HepG2 (cell line): ENCODE data around the gene NYAP1. TPM values are rescaled to one million over a fixed set of nuclear protein-coding genes. Genes with fewer than 3 reads are reported as not detected.

Experiments used
- HNRNPK ChIP-seq: fragments of 200-400 bp; formaldehyde crosslinking; IDR thresholded peaks from 2 replicates; pipeline ENCODE4 v1.6.1; 2018; ENCODE audit warnings: low read length, low read depth, moderate library complexity, mild to moderate bottlenecking; ENCODE audit not compliant: poor library complexity, severe bottlenecking
- NFIC ChIP-seq: IDR thresholded peaks from 2 replicates; pipeline ENCODE4 v1.6.1; 2012; ENCODE audit warnings: mild to moderate bottlenecking, low read length, inconsistent platforms
- NR2C2 ChIP-seq: sonication (generic); formaldehyde crosslinking; IDR thresholded peaks from 2 replicates; pipeline ENCODE4 v1.4.0; 2020; ENCODE audit warnings: missing genetic modification reagents, mild to moderate bottlenecking, moderate library complexity, borderline replicate concordance
- SATB2 ChIP-seq: sonication (generic); formaldehyde crosslinking; IDR thresholded peaks from 2 replicates; pipeline ENCODE4 v1.5.0; 2020; ENCODE audit warnings: missing genetic modification reagents
- TMF1 ChIP-seq: sonication (generic); formaldehyde crosslinking; IDR thresholded peaks from 2 replicates; pipeline ENCODE4 v1.8.1; 2022; ENCODE audit warnings: low read depth, missing genetic modification reagents
- WIZ ChIP-seq: sonication (generic); formaldehyde crosslinking; IDR thresholded peaks from 2 replicates; pipeline ENCODE4 v1.5.1; 2020; ENCODE audit warnings: mild to moderate bottlenecking, missing genetic modification reagents
- ZNF24 ChIP-seq: fragments of 450-650 bp; IDR thresholded peaks from 2 replicates; pipeline ENCODE4 v1.6.1; 2017; ENCODE audit warnings: antibody characterized with exemption, mild to moderate bottlenecking
- ZNF709 ChIP-seq: sonication (generic); formaldehyde crosslinking; IDR thresholded peaks from 2 replicates; pipeline ENCODE4 v1.5.0; 2020; ENCODE audit warnings: mild to moderate bottlenecking, missing genetic modification reagents
- ZNF83 ChIP-seq: sonication (generic); formaldehyde crosslinking; IDR thresholded peaks from 2 replicates; pipeline ENCODE4 v1.4.0; 2020; ENCODE audit warnings: missing genetic modification reagents, mild to moderate bottlenecking, borderline replicate concordance
- polyA plus RNA-seq, 8 experiments: library from polyadenylated mRNA; depleted of rRNA in 3 of 8; stranded (reverse) in 7 of 8; unstranded in 1 of 8; fragments of >200 nt; fragmentation: Illumina TruSeq in 4 of 8; extraction: Trizol in 4 of 8; gene quantifications; 2 replicates each; pipeline versions ENCODE4 v1.2.1 to v1.2.3, GENCODE V29; 2011 to 2016; ENCODE audit warnings: low read depth in 4 of 8, missing spikeins in 1 of 8, mixed read lengths in 1 of 8; ENCODE audit not compliant: insufficient read depth in 1 of 8
- total RNA-seq, 5 experiments: library from RNA; depleted of rRNA; stranded (reverse); fragments of >200 nt; fragmentation: Illumina TruSeq; extraction: Trizol; gene quantifications; 2 replicates each; pipeline ENCODE4 v1.2.3, GENCODE V29; 2016; ENCODE audit warnings: low read depth in 1 of 5
- TF ChIP-seq, protein P1 (sequence below): sonication (generic); formaldehyde crosslinking; IDR thresholded peaks from 2 replicates; pipeline ENCODE4 v1.4.0; 2020; ENCODE audit warnings: missing genetic modification reagents
- TF ChIP-seq, protein P2 (sequence below): sonication (generic); formaldehyde crosslinking; IDR thresholded peaks from 2 replicates; pipeline ENCODE4 v1.8.0; 2022; ENCODE audit warnings: mild to moderate bottlenecking, missing genetic modification reagents, moderate library complexity
- TF ChIP-seq, protein P3 (sequence below): sonication (generic); formaldehyde crosslinking; IDR thresholded peaks from 2 replicates; pipeline ENCODE4 v1.5.0; 2020; ENCODE audit warnings: missing genetic modification reagents, mild to moderate bottlenecking, borderline replicate concordance
- TF ChIP-seq, protein P4 (sequence below): sonication (generic); formaldehyde crosslinking; IDR thresholded peaks from 2 replicates; pipeline ENCODE4 v1.5.0; 2020; ENCODE audit warnings: mild to moderate bottlenecking, missing genetic modification reagents
- TF ChIP-seq, protein P5 (sequence below): sonication (generic); formaldehyde crosslinking; IDR thresholded peaks from 2 replicates; pipeline ENCODE4 v1.4.0; 2020; ENCODE audit warnings: missing genetic modification reagents

The NYAP1 gene
- total and polyA plus RNA-seq, 2 of the 13 experiments (the other 11 are each of a cell fraction or from before 2014, with no cell fraction given): 0.15 to 0.46 TPM

DNA sequence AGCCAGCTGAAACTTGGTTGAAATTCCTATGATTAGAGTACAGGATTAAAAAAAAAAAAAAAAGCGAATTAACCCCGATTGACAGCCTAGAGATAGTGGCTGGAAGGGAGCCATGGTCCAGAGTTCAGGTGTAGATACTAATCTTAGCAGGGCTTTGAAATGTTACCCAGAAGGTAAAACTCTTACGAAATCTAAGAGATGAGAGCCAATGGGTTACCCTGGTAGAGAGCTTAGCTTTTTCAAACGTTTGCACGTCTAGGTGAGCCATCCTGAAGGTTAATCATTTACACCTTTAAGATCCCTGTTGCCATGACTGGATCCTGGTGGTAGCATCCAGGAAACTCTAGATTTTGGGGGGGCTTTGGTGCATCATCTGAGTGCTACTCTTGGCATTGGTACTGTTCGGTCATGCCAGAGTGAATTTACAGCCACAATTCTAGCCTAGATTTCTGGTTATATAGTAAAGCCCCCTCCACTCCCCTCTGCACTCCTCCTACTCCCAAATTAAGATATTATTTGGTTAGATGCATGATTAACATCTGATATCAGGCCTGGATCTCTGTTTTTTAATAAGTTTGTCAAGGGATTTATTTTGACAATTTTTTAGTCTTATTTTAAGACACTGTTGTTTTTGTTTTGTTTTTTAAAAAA lies 56.5 kb downstream of the NYAP1 start (continued):
- TF ChIP-seq, protein P1, sequence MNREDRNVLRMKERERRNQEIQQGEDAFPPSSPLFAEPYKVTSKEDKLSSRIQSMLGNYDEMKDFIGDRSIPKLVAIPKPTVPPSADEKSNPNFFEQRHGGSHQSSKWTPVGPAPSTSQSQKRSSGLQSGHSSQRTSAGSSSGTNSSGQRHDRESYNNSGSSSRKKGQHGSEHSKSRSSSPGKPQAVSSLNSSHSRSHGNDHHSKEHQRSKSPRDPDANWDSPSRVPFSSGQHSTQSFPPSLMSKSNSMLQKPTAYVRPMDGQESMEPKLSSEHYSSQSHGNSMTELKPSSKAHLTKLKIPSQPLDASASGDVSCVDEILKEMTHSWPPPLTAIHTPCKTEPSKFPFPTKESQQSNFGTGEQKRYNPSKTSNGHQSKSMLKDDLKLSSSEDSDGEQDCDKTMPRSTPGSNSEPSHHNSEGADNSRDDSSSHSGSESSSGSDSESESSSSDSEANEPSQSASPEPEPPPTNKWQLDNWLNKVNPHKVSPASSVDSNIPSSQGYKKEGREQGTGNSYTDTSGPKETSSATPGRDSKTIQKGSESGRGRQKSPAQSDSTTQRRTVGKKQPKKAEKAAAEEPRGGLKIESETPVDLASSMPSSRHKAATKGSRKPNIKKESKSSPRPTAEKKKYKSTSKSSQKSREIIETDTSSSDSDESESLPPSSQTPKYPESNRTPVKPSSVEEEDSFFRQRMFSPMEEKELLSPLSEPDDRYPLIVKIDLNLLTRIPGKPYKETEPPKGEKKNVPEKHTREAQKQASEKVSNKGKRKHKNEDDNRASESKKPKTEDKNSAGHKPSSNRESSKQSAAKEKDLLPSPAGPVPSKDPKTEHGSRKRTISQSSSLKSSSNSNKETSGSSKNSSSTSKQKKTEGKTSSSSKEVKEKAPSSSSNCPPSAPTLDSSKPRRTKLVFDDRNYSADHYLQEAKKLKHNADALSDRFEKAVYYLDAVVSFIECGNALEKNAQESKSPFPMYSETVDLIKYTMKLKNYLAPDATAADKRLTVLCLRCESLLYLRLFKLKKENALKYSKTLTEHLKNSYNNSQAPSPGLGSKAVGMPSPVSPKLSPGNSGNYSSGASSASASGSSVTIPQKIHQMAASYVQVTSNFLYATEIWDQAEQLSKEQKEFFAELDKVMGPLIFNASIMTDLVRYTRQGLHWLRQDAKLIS (CRISPR knock-in tag): no peak
- no peak for TF ChIP-seq NFIC
- TF ChIP-seq SATB2 (CRISPR knock-in tag): no peak
- no peak for TF ChIP-seq TMF1 (CRISPR knock-in tag)
- TF ChIP-seq, protein P2, sequence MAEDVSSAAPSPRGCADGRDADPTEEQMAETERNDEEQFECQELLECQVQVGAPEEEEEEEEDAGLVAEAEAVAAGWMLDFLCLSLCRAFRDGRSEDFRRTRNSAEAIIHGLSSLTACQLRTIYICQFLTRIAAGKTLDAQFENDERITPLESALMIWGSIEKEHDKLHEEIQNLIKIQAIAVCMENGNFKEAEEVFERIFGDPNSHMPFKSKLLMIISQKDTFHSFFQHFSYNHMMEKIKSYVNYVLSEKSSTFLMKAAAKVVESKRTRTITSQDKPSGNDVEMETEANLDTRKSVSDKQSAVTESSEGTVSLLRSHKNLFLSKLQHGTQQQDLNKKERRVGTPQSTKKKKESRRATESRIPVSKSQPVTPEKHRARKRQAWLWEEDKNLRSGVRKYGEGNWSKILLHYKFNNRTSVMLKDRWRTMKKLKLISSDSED: no peak
- TF ChIP-seq, protein P3, sequence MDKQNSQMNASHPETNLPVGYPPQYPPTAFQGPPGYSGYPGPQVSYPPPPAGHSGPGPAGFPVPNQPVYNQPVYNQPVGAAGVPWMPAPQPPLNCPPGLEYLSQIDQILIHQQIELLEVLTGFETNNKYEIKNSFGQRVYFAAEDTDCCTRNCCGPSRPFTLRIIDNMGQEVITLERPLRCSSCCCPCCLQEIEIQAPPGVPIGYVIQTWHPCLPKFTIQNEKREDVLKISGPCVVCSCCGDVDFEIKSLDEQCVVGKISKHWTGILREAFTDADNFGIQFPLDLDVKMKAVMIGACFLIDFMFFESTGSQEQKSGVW: no peak
- no peak for TF ChIP-seq HNRNPK
- TF ChIP-seq, protein P4, sequence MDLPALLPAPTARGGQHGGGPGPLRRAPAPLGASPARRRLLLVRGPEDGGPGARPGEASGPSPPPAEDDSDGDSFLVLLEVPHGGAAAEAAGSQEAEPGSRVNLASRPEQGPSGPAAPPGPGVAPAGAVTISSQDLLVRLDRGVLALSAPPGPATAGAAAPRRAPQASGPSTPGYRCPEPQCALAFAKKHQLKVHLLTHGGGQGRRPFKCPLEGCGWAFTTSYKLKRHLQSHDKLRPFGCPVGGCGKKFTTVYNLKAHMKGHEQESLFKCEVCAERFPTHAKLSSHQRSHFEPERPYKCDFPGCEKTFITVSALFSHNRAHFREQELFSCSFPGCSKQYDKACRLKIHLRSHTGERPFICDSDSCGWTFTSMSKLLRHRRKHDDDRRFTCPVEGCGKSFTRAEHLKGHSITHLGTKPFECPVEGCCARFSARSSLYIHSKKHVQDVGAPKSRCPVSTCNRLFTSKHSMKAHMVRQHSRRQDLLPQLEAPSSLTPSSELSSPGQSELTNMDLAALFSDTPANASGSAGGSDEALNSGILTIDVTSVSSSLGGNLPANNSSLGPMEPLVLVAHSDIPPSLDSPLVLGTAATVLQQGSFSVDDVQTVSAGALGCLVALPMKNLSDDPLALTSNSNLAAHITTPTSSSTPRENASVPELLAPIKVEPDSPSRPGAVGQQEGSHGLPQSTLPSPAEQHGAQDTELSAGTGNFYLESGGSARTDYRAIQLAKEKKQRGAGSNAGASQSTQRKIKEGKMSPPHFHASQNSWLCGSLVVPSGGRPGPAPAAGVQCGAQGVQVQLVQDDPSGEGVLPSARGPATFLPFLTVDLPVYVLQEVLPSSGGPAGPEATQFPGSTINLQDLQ (CRISPR knock-in tag): no peak
- TF ChIP-seq ZNF24: no peak
- TF ChIP-seq WIZ (CRISPR knock-in tag): no peak
- TF ChIP-seq NR2C2 (CRISPR knock-in tag): no peak
- TF ChIP-seq, protein P5, sequence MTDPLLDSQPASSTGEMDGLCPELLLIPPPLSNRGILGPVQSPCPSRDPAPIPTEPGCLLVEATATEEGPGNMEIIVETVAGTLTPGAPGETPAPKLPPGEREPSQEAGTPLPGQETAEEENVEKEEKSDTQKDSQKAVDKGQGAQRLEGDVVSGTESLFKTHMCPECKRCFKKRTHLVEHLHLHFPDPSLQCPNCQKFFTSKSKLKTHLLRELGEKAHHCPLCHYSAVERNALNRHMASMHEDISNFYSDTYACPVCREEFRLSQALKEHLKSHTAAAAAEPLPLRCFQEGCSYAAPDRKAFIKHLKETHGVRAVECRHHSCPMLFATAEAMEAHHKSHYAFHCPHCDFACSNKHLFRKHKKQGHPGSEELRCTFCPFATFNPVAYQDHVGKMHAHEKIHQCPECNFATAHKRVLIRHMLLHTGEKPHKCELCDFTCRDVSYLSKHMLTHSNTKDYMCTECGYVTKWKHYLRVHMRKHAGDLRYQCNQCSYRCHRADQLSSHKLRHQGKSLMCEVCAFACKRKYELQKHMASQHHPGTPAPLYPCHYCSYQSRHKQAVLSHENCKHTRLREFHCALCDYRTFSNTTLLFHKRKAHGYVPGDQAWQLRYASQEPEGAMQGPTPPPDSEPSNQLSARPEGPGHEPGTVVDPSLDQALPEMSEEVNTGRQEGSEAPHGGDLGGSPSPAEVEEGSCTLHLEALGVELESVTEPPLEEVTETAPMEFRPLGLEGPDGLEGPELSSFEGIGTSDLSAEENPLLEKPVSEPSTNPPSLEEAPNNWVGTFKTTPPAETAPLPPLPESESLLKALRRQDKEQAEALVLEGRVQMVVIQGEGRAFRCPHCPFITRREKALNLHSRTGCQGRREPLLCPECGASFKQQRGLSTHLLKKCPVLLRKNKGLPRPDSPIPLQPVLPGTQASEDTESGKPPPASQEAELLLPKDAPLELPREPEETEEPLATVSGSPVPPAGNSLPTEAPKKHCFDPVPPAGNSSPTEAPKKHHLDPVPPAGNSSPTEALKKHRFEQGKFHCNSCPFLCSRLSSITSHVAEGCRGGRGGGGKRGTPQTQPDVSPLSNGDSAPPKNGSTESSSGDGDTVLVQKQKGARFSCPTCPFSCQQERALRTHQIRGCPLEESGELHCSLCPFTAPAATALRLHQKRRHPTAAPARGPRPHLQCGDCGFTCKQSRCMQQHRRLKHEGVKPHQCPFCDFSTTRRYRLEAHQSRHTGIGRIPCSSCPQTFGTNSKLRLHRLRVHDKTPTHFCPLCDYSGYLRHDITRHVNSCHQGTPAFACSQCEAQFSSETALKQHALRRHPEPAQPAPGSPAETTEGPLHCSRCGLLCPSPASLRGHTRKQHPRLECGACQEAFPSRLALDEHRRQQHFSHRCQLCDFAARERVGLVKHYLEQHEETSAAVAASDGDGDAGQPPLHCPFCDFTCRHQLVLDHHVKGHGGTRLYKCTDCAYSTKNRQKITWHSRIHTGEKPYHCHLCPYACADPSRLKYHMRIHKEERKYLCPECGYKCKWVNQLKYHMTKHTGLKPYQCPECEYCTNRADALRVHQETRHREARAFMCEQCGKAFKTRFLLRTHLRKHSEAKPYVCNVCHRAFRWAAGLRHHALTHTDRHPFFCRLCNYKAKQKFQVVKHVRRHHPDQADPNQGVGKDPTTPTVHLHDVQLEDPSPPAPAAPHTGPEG (CRISPR knock-in tag): 0 out of 2 replicates have a peak, but pooled peaks have one; percentile 26
- no peak for TF ChIP-seq ZNF83 (CRISPR knock-in tag)
- TF ChIP-seq ZNF709 (CRISPR knock-in tag): no peak
